ENCODE data around the gene FBXL14. TPM values are rescaled to one million over a fixed set of nuclear protein-coding genes. Genes with fewer than 3 reads are reported as not detected.

The FBXL14 gene
- total and polyA plus RNA-seq, 7 donors = 2.9 to 13.8 (median 5.2) TPM

- intact Hi-C loops (cut with DNase I) = no loop called here
- Histone ChIP-seq H3K36me3 (ENCODE audit: insufficient read depth in 1 of 2, low read depth in 1 of 2) (no peaks in the 10 kb centered on the region), H3K4me1 (no peaks in the 10 kb centered on the region), H3K9me3 (no peaks in the 10 kb centered on the region), H3K27ac (no peak overlapping the region), H3K4me3 (no peak overlapping the region), H3K27me3 (ENCODE audit: insufficient read depth in 3 of 3, low read length in 2 of 3) (no peaks in the 10 kb centered on the region)
- WGBS, 3 donors = 85 to 87% (median 86%) methylated on average over 16 of the region's 16 CpGs
- ATAC-seq = no peak
- TF ChIP-seq, protein P1, sequence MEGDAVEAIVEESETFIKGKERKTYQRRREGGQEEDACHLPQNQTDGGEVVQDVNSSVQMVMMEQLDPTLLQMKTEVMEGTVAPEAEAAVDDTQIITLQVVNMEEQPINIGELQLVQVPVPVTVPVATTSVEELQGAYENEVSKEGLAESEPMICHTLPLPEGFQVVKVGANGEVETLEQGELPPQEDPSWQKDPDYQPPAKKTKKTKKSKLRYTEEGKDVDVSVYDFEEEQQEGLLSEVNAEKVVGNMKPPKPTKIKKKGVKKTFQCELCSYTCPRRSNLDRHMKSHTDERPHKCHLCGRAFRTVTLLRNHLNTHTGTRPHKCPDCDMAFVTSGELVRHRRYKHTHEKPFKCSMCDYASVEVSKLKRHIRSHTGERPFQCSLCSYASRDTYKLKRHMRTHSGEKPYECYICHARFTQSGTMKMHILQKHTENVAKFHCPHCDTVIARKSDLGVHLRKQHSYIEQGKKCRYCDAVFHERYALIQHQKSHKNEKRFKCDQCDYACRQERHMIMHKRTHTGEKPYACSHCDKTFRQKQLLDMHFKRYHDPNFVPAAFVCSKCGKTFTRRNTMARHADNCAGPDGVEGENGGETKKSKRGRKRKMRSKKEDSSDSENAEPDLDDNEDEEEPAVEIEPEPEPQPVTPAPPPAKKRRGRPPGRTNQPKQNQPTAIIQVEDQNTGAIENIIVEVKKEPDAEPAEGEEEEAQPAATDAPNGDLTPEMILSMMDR (IDR thresholded peaks at IDR 0.05) = no peak
- DNase-seq = no peak
These were observed 22.1 kb upstream of the FBXL14 start for GRCh38 chr12:1616233-1617066.

- intact Hi-C loops (cut with DNase I) = no loop called here
- H3K4me1 ChIP-seq = no peaks in the 10 kb centered on the region
These were observed 20.0 kb upstream of the FBXL14 start for GRCh38 chr12:1614360-1614759.

DNA sequence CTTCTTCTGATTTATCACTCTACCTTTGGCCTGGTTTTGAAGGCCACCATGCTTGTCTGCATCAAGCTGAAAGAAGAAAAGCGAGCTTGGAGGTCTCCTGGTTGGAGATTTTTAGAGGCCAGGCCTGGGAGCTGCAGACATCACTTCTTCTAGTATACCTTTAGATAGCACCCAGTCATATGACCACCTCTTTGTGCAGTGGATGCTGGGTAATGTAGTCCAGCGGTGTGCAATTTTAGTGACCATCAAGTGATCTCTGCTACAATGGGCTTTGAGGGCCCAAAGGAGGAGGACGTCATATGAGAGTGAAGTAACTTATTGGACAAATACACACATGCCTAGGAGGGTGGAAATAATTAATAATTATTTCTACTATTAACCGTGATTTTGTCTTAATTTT lies 19.5 kb upstream of the FBXL14 start:
- no peak for DNase-seq
- Histone ChIP-seq H3K4me3 (no peak overlapping the region), H3K9me3 (no peaks in the 10 kb centered on the region), H3K4me1 (no peaks in the 10 kb centered on the region), H3K27ac (no peak overlapping the region), H3K27me3 (ENCODE audit: insufficient read depth in 3 of 3, low read length in 2 of 3) (no peaks in the 10 kb centered on the region), H3K36me3 (ENCODE audit: insufficient read depth in 1 of 2, low read depth in 1 of 2) (no peaks in the 10 kb centered on the region)
- TF ChIP-seq, protein P1 (IDR thresholded peaks at IDR 0.05) = no peak
- 93 to 97% (median 93%) methylated on average over 4 of the region's 4 CpGs for WGBS, 3 donors
- intact Hi-C loops (cut with DNase I) = no loop called here
- ATAC-seq = no peak

More at GRCh38 chr12:1614360-1614759, 20.0 kb upstream of the FBXL14 start:
- TF ChIP-seq, protein P1 (IDR thresholded peaks at IDR 0.05) = no peak
- H3K4me3 ChIP-seq = no peak overlapping the region
- DNase-seq (no peak), ATAC-seq (no peak)
- no peaks in the 10 kb centered on the region for H3K36me3 ChIP-seq (ENCODE audit: insufficient read depth in 1 of 2, low read depth in 1 of 2)
- WGBS, 3 donors = 70 to 83% (median 75%) methylated on average over 6 of the region's 6 CpGs
- no peak overlapping the region for H3K27ac ChIP-seq
- H3K9me3 ChIP-seq = no peaks in the 10 kb centered on the region
- H3K27me3 ChIP-seq (ENCODE audit: insufficient read depth in 3 of 3, low read length in 2 of 3) = no peaks in the 10 kb centered on the region

DNA sequence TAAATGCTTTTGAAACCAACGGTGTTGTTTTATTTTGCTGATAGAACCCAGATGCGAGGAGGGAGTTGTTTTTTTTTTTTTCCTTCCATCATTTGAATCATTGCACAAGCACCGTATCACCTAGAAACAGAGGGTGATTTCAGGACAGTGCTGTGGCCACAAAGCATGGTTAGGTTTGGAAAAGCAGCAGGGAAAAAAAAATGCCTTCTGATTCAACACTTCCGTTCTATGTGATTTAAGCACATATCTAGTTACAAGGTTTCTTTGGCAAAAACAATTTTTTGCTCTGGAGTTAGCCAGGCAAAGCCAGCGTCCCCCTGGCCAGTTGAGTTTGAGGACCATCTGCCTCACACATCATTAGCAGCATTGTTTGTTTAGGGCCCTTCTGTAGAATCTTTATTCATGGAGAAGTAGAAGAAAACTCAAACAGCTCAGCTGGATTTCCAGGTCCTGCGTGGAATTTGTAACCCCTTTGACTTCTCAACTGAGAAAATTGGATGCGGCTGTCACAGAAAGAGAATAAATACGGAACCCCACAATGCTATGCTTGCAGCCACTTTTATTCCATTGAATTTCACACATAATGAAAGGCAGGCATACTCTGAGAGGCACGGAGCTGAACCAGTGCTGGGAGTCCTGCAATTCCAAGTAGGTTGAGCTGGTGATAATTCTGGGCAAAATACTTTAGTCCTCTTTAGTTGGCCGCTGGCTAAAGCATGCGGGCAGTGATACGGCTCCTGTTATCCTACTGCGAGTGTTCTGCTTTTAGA lies 17.6 kb upstream of the FBXL14 start:
- Histone ChIP-seq H3K27ac (no peak overlapping the region), H3K4me3 (no peak overlapping the region), H3K36me3 (ENCODE audit: insufficient read depth in 1 of 2, low read depth in 1 of 2) (no peaks in the 10 kb centered on the region), H3K9me3 (no peaks in the 10 kb centered on the region), H3K4me1 (no peaks in the 10 kb centered on the region), H3K27me3 (ENCODE audit: insufficient read depth in 3 of 3, low read length in 2 of 3) (no peaks in the 10 kb centered on the region)
- WGBS, 3 donors = 40 to 59% (median 42%) methylated on average over 13 of the region's 13 CpGs
- intact Hi-C loops (cut with DNase I) = no loop called here
- peak in 2 of 4 donors; percentile 24 to 54 for ATAC-seq
- DNase-seq = no peak
- TF ChIP-seq, protein P1 (IDR thresholded peaks at IDR 0.05) = no peak

Measured in psoas muscle (tissue), 8 donors.